ENCODE results near the gene DNER. TPM values are rescaled to one million over a fixed set of nuclear protein-coding genes. Genes with fewer than 3 reads are reported as not detected.
A peak's percentile ranks its signal among the peaks of the same experiment; 100 is the strongest.

DNER gene
- total RNA-seq, 1 experiment from 2014 or later: 2.9 TPM

- H3K27ac ChIP-seq (ENCODE audit: low read depth, low read length): no peak overlapping the region
- POLR2A ChIA-PET: interaction anchor here (0.6 to 1.2 kb wide), 2 partner anchors 75 to 314 kb away, joined by 3 read pairs; no protein-coding TSS in a partner anchor
- H4K20me1 ChIP-seq (ENCODE audit: insufficient read depth): no peaks in the 10 kb centered on the region
- no peaks in the 10 kb centered on the region for H3K36me3 ChIP-seq (ENCODE audit: control insufficient read depth in 1 of 2, insufficient read depth in 2 of 2, low read length in 2 of 2)
- peak overlapping the region; percentile 95 for H2AFZ ChIP-seq (ENCODE audit: low read depth, low read length, poor library complexity, severe bottlenecking)
- H3K9ac ChIP-seq (ENCODE audit: low read length): peak overlapping the region; percentile 29; the same call in 1 of the 2 replicates
- ATAC-seq: peak; percentile 93
- BruUV-seq (replicated peaks): no TSS peak
- H3K4me1 ChIP-seq (ENCODE audit: control insufficient read depth in 1 of 2, insufficient read depth in 2 of 2, low read length in 2 of 2): peaks cover 4 to 21% of the 10 kb centered on the region in 2 experiments; a peak in 3 of 4 replicates
- RAD21 ChIA-PET (ENCODE audit: low non-redundant PET in 1 of 2, low total read pairs in 2 of 2, uncharacterized antibody in 2 of 2, unreplicated experiment in 2 of 2): interaction anchor here (0.6 to 1.5 kb wide), 5 partner anchors 156 to 1696 kb away, joined by 3 to 7 read pairs (median 5); no protein-coding TSS in a partner anchor
- no peaks in the 10 kb centered on the region for H3K79me2 ChIP-seq (ENCODE audit: insufficient read depth, low read length)
- peak overlapping the region; percentile 85 for H3K4me2 ChIP-seq (ENCODE audit: low read length)
- TF ChIP-seq TCF7L2 (IDR thresholded peaks at IDR 0.05; ENCODE audit: borderline replicate concordance, extremely low read depth, insufficient read depth, insufficient read length): no peak
- TF ChIP-seq EZH2phosphoT487 (IDR thresholded peaks at IDR 0.05; ENCODE audit: borderline replicate concordance): no peak
- TF ChIP-seq SRF (IDR thresholded peaks at IDR 0.05; ENCODE audit: low read depth): no peak
- TF ChIP-seq CBX3 (IDR thresholded peaks at IDR 0.05; ENCODE audit: low read depth): 0 out of 2 replicates have a peak, but pooled peaks have one; percentile 19
- TF ChIP-seq MAX (IDR thresholded peaks at IDR 0.05): no peak
- TF ChIP-seq REST (IDR thresholded peaks at IDR 0.05; ENCODE audit: low read depth): no peak
- TF ChIP-seq EGR1 (IDR thresholded peaks at IDR 0.05; ENCODE audit: low read depth): no peak
- no peak for TF ChIP-seq POLR2A (IDR thresholded peaks at IDR 0.05; ENCODE audit: borderline replicate concordance, extremely low read depth, insufficient read depth, insufficient read length)
- TF ChIP-seq FOSL1 (IDR thresholded peaks at IDR 0.05; ENCODE audit: low read depth): peak; percentile 65
- TF ChIP-seq ZFX (IDR thresholded peaks at IDR 0.05): no peak
- no peak; the same call in 1 of the 2 replicates for TF ChIP-seq CEBPB (IDR thresholded peaks at IDR 0.05; ENCODE audit: low read depth)
- no peak for TF ChIP-seq SIN3A (IDR thresholded peaks at IDR 0.05; ENCODE audit: low read depth)
- TF ChIP-seq EZH2 (IDR thresholded peaks at IDR 0.05): no peak
- TF ChIP-seq POLR2AphosphoS5 (IDR thresholded peaks at IDR 0.05; ENCODE audit: low read depth, low read length): no peak
- peak; percentile 61 for TF ChIP-seq SP1 (IDR thresholded peaks at IDR 0.05; ENCODE audit: low read depth)
- TF ChIP-seq CTCF (IDR thresholded peaks at IDR 0.05 in 2 of 3, conservative IDR thresholded peaks at IDR 0.05 in 1 of 3; ENCODE audit: borderline replicate concordance in 1 of 3, insufficient read depth in 1 of 3, low read depth in 2 of 3, low read length in 2 of 3): peak; percentile 84 to 91 (median 84)
- peak; percentile 60; the same call in 1 of the 2 replicates for TF ChIP-seq JUND (IDR thresholded peaks at IDR 0.05)
- peak; percentile 96 for TF ChIP-seq RAD21 (IDR thresholded peaks at IDR 0.05; ENCODE audit: low read depth)
- peak overlapping the region; percentile 38 to 53 for H3K4me3 ChIP-seq (replicated peaks in 1 of 2; ENCODE audit: low read depth in 1 of 2, low read length in 2 of 2)
- no peaks in the 10 kb centered on the region for H3K9me3 ChIP-seq (ENCODE audit: control insufficient read depth in 1 of 2, insufficient read depth in 1 of 2, low read depth in 1 of 2, low read length in 2 of 2)
- no peaks in the 10 kb centered on the region for H3K9me2 ChIP-seq (ENCODE audit: insufficient read depth)
- CTCF ChIA-PET: interaction anchor here (0.7 to 2.1 kb wide), 15 partner anchors 9 to 454 kb away, joined by 3 to 25 read pairs (median 5); no protein-coding TSS in a partner anchor
- no peaks in the 10 kb centered on the region for H3K27me3 ChIP-seq (ENCODE audit: insufficient read depth, low read length)
- peak; percentile 76 for DNase-seq (ENCODE audit: low read depth, low spot score)
- intact Hi-C loops (cut with micrococcal nuclease): loop anchor here (1.0 to 5.0 kb wide), 5 partner anchors 130 to 454 kb away; no protein-coding TSS in a partner anchor
These were observed 127.3 kb downstream of the DNER start for GRCh38 chr2:229586746-229587705.

Measured in HCT116 (cell line).